Endothelial cell of umbilical vein (primary cell): Measurements from ENCODE around the gene DRC1.

Source experiments
- EZH2 ChIP-seq: IDR thresholded peaks from 2 replicates; pipeline ENCODE4 v1.6.1; 2012; ENCODE audit warnings: borderline replicate concordance, low read depth, mild to moderate bottlenecking, moderate library complexity, low read length, inconsistent platforms; ENCODE audit not compliant: severe bottlenecking
- TF ChIP-seq, protein P1 (sequence below), 2 donors: IDR thresholded peaks; 1 replicate in 1 of 2; 2 replicates in 1 of 2; pipeline ENCODE4 v1.5.1; 2011; ENCODE audit warnings: low read length in 2 of 2, mild to moderate bottlenecking in 2 of 2, moderate library complexity in 2 of 2, control low read depth in 1 of 2, inconsistent platforms in 1 of 2, low read depth in 1 of 2; ENCODE audit not compliant: insufficient read depth in 1 of 2; ENCODE audit errors: extremely low read depth in 1 of 2

DNA sequence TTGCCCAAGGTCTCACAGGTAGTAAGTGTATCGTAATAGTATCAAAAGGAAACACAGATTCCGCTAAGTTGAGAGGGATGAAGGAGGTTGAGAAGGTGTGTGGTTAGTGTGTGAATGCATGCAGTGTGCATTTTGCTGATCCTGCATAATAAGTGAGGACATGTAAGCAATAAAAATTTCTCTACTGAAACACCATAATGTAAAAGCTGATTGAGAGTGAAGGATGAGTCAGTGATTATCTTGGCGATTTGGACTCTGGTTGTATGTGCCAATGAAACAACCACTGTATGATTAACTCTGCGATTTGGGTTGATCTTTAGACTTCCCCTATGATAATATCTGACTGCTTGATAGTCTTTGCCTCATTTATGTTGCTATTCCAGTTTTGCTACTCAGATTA, 38.4 kb upstream of the DRC1 start:
- TF ChIP-seq EZH2, result no peak
- TF ChIP-seq, protein P1, sequence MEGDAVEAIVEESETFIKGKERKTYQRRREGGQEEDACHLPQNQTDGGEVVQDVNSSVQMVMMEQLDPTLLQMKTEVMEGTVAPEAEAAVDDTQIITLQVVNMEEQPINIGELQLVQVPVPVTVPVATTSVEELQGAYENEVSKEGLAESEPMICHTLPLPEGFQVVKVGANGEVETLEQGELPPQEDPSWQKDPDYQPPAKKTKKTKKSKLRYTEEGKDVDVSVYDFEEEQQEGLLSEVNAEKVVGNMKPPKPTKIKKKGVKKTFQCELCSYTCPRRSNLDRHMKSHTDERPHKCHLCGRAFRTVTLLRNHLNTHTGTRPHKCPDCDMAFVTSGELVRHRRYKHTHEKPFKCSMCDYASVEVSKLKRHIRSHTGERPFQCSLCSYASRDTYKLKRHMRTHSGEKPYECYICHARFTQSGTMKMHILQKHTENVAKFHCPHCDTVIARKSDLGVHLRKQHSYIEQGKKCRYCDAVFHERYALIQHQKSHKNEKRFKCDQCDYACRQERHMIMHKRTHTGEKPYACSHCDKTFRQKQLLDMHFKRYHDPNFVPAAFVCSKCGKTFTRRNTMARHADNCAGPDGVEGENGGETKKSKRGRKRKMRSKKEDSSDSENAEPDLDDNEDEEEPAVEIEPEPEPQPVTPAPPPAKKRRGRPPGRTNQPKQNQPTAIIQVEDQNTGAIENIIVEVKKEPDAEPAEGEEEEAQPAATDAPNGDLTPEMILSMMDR (IDR thresholded peaks at IDR 0.05; ENCODE audit: extremely low read depth in 1 of 2, insufficient read depth in 1 of 2, low read depth in 1 of 2, low read length in 2 of 2), result no peak
